Left lung (tissue), 10 donors: ENCODE results near the gene CNTN4. TPM values are rescaled to one million over a fixed set of nuclear protein-coding genes. Genes with fewer than 3 reads are reported as not detected.

ENCODE experiments used
- ATAC-seq: fragments of 200-7000 bp; cut with Tn5 transposase; one replicate; pipeline ENCODE4 v1.9.1; 2020; ENCODE audit warnings: moderate library complexity
- DNase-seq, 4 donors: peaks; one replicate each; pipeline ENCODE4 v3.0.0-alpha.2; 2013 to 2020
- H3K27ac ChIP-seq, 2 donors: fragments of 200-600 bp; sonication (generic) in 1 of 2; one replicate each; pipeline versions ENCODE4 v1.5.0 to v1.8.0; 2020 to 2021
- H3K27me3 ChIP-seq, 2 donors: fragments of 200-600 bp; sonication (generic) in 1 of 2; one replicate each; pipeline versions ENCODE4 v1.5.0 to v1.8.0; 2020 to 2021
- H3K36me3 ChIP-seq, 2 donors: fragments of 200-600 bp; sonication (generic) in 1 of 2; one replicate each; pipeline versions ENCODE4 v1.5.0 to v1.8.0; 2020 to 2021
- H3K4me1 ChIP-seq, 2 donors: fragments of 200-600 bp; one replicate each; pipeline ENCODE4 v1.8.0; 2021
- H3K4me3 ChIP-seq, 2 donors: fragments of 200-600 bp; sonication (generic) in 1 of 2; one replicate each; pipeline versions ENCODE4 v1.5.0 to v1.8.0; 2020 to 2021; ENCODE audit warnings: mild to moderate bottlenecking in 1 of 2
- H3K9me3 ChIP-seq, 2 donors: fragments of 200-600 bp; sonication (generic) in 1 of 2; one replicate each; pipeline versions ENCODE4 v1.5.0 to v1.8.0; 2020 to 2021
- intact Hi-C, 2 donors: fragments of 100-400 bp; cut with DNase I; formaldehyde crosslinking; loops; one replicate each; pipeline versions ENCODE4 v1.11.2 to v1.14.2; 2022
- polyA plus RNA-seq, 6 donors: library from polyadenylated mRNA; unstranded; fragments of 120-200 nt; gene quantifications; one replicate each; pipeline ENCODE4 v1.2.1, GENCODE V29; 2013; ENCODE audit not compliant: insufficient read length in 6 of 6
- total RNA-seq, 2 donors: library from RNA; stranded (reverse); fragmentation: NEBNext Ultra II Directional; extraction: Animal tissue kit (Norgen Biotek cat#: 25700); gene quantifications; one replicate each; pipeline ENCODE4 v1.2.1, GENCODE V29; 2021
- TF ChIP-seq, protein P1 (sequence below), 2 donors: fragments of 200-600 bp; sonication (generic) in 1 of 2; IDR thresholded peaks; one replicate each; pipeline versions ENCODE4 v1.5.0 to v1.8.0; 2021; ENCODE audit warnings: antibody characterized with exemption in 2 of 2
- donor health status: DM: no; HTN: yes; CAD: no.
- donor health status: DM: no; HTN: no; CAD: no.

Gene CNTN4
- total and polyA plus RNA-seq, 8 donors: 5.9 to 10.4 (median 8.2) TPM

DNA sequence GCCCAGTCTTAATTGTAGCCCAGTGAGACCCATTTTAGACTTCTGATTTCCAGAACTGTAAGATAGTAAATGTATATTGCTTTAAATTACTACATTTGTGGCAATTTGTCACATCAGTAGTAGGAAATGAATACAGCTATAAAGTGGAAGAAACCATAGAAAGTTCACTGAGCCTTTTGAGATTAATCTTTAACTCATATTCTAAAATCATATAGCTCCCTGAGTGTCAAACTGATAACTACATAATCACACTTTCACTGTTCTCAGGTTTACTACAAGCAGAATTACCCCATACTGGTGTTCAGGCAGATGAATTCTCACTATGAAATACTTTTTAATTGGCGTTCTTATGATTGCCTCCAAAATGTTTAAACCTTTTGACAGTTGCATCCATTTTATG is 42.8 kb downstream of the CNTN4 start:
- Histone ChIP-seq H3K27ac (no peak overlapping the region), H3K9me3 (no peaks in the 10 kb centered on the region), H3K36me3 (no peaks in the 10 kb centered on the region), H3K4me1 (no peaks in the 10 kb centered on the region), H3K27me3 (no peaks in the 10 kb centered on the region), H3K4me3 (no peak overlapping the region)
- TF ChIP-seq, protein P1, sequence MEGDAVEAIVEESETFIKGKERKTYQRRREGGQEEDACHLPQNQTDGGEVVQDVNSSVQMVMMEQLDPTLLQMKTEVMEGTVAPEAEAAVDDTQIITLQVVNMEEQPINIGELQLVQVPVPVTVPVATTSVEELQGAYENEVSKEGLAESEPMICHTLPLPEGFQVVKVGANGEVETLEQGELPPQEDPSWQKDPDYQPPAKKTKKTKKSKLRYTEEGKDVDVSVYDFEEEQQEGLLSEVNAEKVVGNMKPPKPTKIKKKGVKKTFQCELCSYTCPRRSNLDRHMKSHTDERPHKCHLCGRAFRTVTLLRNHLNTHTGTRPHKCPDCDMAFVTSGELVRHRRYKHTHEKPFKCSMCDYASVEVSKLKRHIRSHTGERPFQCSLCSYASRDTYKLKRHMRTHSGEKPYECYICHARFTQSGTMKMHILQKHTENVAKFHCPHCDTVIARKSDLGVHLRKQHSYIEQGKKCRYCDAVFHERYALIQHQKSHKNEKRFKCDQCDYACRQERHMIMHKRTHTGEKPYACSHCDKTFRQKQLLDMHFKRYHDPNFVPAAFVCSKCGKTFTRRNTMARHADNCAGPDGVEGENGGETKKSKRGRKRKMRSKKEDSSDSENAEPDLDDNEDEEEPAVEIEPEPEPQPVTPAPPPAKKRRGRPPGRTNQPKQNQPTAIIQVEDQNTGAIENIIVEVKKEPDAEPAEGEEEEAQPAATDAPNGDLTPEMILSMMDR (IDR thresholded peaks at IDR 0.05): no peak
- intact Hi-C loops: no loop called here
- ATAC-seq (no peak), DNase-seq (no peak)

GRCh38 chr3:2148561-2149340 is 50.1 kb downstream of the CNTN4 start:
- Histone ChIP-seq H3K9me3 (no peaks in the 10 kb centered on the region), H3K4me3 (no peak overlapping the region), H3K27ac (no peak overlapping the region), H3K4me1 (no peaks in the 10 kb centered on the region), H3K36me3 (no peaks in the 10 kb centered on the region), H3K27me3 (no peaks in the 10 kb centered on the region)
- TF ChIP-seq, protein P1 (IDR thresholded peaks at IDR 0.05): no peak
- intact Hi-C loops: no loop called here
- DNase-seq: peak in 2 of 4 donors; percentile 24 to 50
- ATAC-seq: no peak

- TF ChIP-seq, protein P1 (IDR thresholded peaks at IDR 0.05): no peak
- ATAC-seq (no peak), DNase-seq (no peak)
- no peaks in the 10 kb centered on the region for H3K36me3 ChIP-seq
- H3K4me1 ChIP-seq: no peaks in the 10 kb centered on the region
- no peaks in the 10 kb centered on the region for H3K27me3 ChIP-seq
- no peak overlapping the region for H3K4me3 ChIP-seq
- no peak overlapping the region for H3K27ac ChIP-seq
- intact Hi-C loops: no loop called here
- no peaks in the 10 kb centered on the region for H3K9me3 ChIP-seq
Measured at GRCh38 chr3:2153053-2153452, 54.4 kb downstream of the CNTN4 start.

- H3K36me3 ChIP-seq: no peaks in the 10 kb centered on the region
Measured at GRCh38 chr3:2153547-2153946, 54.9 kb downstream of the CNTN4 start.

DNA sequence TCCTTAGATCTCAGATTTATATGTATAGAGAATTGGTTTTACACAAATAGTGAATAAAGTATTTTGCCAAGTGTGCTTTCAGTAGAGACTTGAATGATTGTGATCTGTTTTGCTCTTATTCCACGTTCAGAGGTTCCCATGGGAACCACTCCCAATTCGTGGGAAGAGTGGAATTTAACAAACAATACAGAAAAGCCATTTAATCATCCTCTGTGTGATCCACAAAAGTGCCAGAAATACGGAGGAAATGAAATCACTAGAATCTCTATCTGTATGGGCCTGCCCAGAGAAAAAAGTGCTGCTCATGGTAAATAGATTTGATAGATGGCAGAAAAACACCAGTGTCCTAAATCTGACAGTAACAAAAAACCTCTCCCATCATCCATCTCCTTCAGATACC is 56.0 kb downstream of the CNTN4 start:
- Histone ChIP-seq H3K4me3 (no peak overlapping the region), H3K27me3 (no peaks in the 10 kb centered on the region), H3K4me1 (no peaks in the 10 kb centered on the region), H3K27ac (no peak overlapping the region), H3K36me3 (no peaks in the 10 kb centered on the region), H3K9me3 (no peaks in the 10 kb centered on the region)
- TF ChIP-seq, protein P1 (IDR thresholded peaks at IDR 0.05): no peak
- intact Hi-C loops: no loop called here
- no peak for ATAC-seq
- no peak for DNase-seq

More at GRCh38 chr3:2153547-2153946, 54.9 kb downstream of the CNTN4 start:
- Histone ChIP-seq H3K27ac (no peak overlapping the region), H3K4me1 (no peaks in the 10 kb centered on the region), H3K4me3 (no peak overlapping the region), H3K9me3 (no peaks in the 10 kb centered on the region), H3K27me3 (no peaks in the 10 kb centered on the region)
- no peak for DNase-seq
- TF ChIP-seq, protein P1 (IDR thresholded peaks at IDR 0.05): no peak
- no peak for ATAC-seq
- intact Hi-C loops: no loop called here
